ENCODE measurements around the gene TNRC18.

TNRC18 gene

GRCh38 chr7:5382281-5382892 is 41.2 kb downstream of the TNRC18 start (continued):
- TF ChIP-seq PRDM6 (tag by site-specific recombination; IDR thresholded peaks at IDR 0.05), result no peak
- TF ChIP-seq ZNF777 (tag by site-specific recombination; IDR thresholded peaks at IDR 0.05; ENCODE audit: borderline replicate concordance), result no peak
- TF ChIP-seq ZNF555 (tag by site-specific recombination; conservative IDR thresholded peaks at IDR 0.05), result no peak
- TF ChIP-seq ZNF624 (tag by site-specific recombination; IDR thresholded peaks at IDR 0.05), result no peak
- TF ChIP-seq ZNF10 (tag by site-specific recombination; IDR thresholded peaks at IDR 0.05), result no peak
- TF ChIP-seq SP2 (tag by site-specific recombination; IDR thresholded peaks at IDR 0.05), result 0 out of 2 replicates have a peak, but pooled peaks have one; percentile 6
- TF ChIP-seq ZNF24 (tag by site-specific recombination; IDR thresholded peaks at IDR 0.05), result no peak
- TF ChIP-seq ZNF600 (tag by site-specific recombination; IDR thresholded peaks at IDR 0.05), result no peak
- TF ChIP-seq ZNF416 (tag by site-specific recombination; IDR thresholded peaks at IDR 0.05), result no peak
- TF ChIP-seq PATZ1 (tag by site-specific recombination; IDR thresholded peaks at IDR 0.05), result peak; percentile 72
- TF ChIP-seq ZNF2 (tag by site-specific recombination; IDR thresholded peaks at IDR 0.05), result no peak
- TF ChIP-seq ZBTB21 (tag by site-specific recombination; IDR thresholded peaks at IDR 0.05), result no peak
- no peak for TF ChIP-seq ZNF521 (tag by site-specific recombination; IDR thresholded peaks at IDR 0.05)

- TF ChIP-seq ZNF366 (tag by site-specific recombination; conservative IDR thresholded peaks at IDR 0.05), result no peak
- no peak for TF ChIP-seq ZNF530 (tag by site-specific recombination; IDR thresholded peaks at IDR 0.05; ENCODE audit: low read depth)
- no peak for TF ChIP-seq ZNF133 (tag by site-specific recombination; IDR thresholded peaks at IDR 0.05)
- TF ChIP-seq ZNF175 (tag by site-specific recombination; IDR thresholded peaks at IDR 0.05), result no peak
- no peak for TF ChIP-seq GLI4 (tag by site-specific recombination; IDR thresholded peaks at IDR 0.05)
- no peak for TF ChIP-seq ZNF292 (tag by site-specific recombination; IDR thresholded peaks at IDR 0.05; ENCODE audit: borderline replicate concordance, low read depth)
- TF ChIP-seq ZNF16 (tag by site-specific recombination; IDR thresholded peaks at IDR 0.05; ENCODE audit: low read depth), result no peak
- no peak overlapping the region for H3K4me3 ChIP-seq (ENCODE audit: low read depth, low read length)
- peaks cover 0 to 4% of the 10 kb centered on the region in 2 experiments; a peak in 2 of 3 replicates for H3K36me3 ChIP-seq (ENCODE audit: control insufficient read depth in 2 of 2, insufficient read depth in 1 of 2, low read length in 2 of 2)
- POLR2A ChIA-PET, result no interaction called here
- no peak overlapping the region for H3K27ac ChIP-seq (ENCODE audit: extremely low read depth, low read depth, low read length)
- no peaks in the 10 kb centered on the region for H3K9me3 ChIP-seq (ENCODE audit: control insufficient read depth, insufficient read depth, low read depth, low read length)
- CTCF ChIA-PET, result interaction anchor here (0.7 kb wide), 1 partner anchor 105 kb away, joined by 3 read pairs; no protein-coding TSS in a partner anchor
- H3K4me1 ChIP-seq (ENCODE audit: control insufficient read depth, insufficient read depth, low read length), result peaks cover 18% of the 10 kb centered on the region
Measured at GRCh38 chr7:5381071-5381772, 42.4 kb downstream of the TNRC18 start.

Measured in HEK293 (cell line).